Adrenal gland (tissue), 12 donors: ENCODE measurements around the gene CDC6. TPM values are rescaled to one million over a fixed set of nuclear protein-coding genes. Genes with fewer than 3 reads are reported as not detected.
A peak's percentile ranks its signal among the peaks of the same experiment; 100 is the strongest.

Source experiments
- DNase-seq, 7 donors: peaks; one replicate each; pipeline ENCODE4 v3.0.0-alpha.2; 2019 to 2020
- H3K27ac ChIP-seq, 5 donors: fragments of 200-600 bp; sonication (generic) in 4 of 5; 1 replicate in 3 of 5; 2 replicates in 2 of 5; pipeline versions ENCODE4 v1.5.1 to v1.8.0; 2016 to 2020; ENCODE audit warnings: mild to moderate bottlenecking in 1 of 5
- H3K27me3 ChIP-seq: fragments of 200-600 bp; 2 replicates; pipeline ENCODE4 v1.8.0; 2021
- H3K36me3 ChIP-seq, 2 donors: fragments of 200-600 bp; replicated peaks in 1 of 2; 1 replicate in 1 of 2; 2 replicates in 1 of 2; pipeline versions ENCODE4 v1.5.1 to v1.8.0; 2018 to 2022
- H3K4me1 ChIP-seq, 2 donors: fragments of 200-600 bp; replicated peaks in 1 of 2; 1 replicate in 1 of 2; 2 replicates in 1 of 2; pipeline versions ENCODE4 v1.5.1 to v1.8.0; 2018 to 2021
- H3K4me3 ChIP-seq, 4 donors: fragments of 200-600 bp; sonication (generic) in 3 of 4; one replicate each; pipeline ENCODE4 v1.5.1; 2016 to 2018
- H3K9me3 ChIP-seq, 3 donors: fragments of 200-600 bp; sonication (generic) in 1 of 3; replicated peaks in 1 of 3; 1 replicate in 2 of 3; 2 replicates in 1 of 3; pipeline versions ENCODE4 v1.5.1 to v1.8.0; 2016 to 2021
- CTCF ChIP-seq, 6 experiments: fragments of 450-650 bp in 4 of 6; fragments of 200-600 bp in 2 of 6; sonication (generic) in 1 of 6; IDR thresholded peaks; 1 replicate in 5 of 6; 2 replicates in 1 of 6; pipeline versions ENCODE4 v1.5.1 to v1.8.0; 2016 to 2021; ENCODE audit warnings: antibody characterized with exemption in 6 of 6, mild to moderate bottlenecking in 2 of 6, moderate library complexity in 1 of 6
- POLR2A ChIP-seq, 2 donors: fragments of 450-650 bp; IDR thresholded peaks; one replicate each; pipeline ENCODE4 v1.6.1; 2017; ENCODE audit warnings: antibody characterized with exemption in 2 of 2, mild to moderate bottlenecking in 2 of 2, moderate library complexity in 1 of 2
- WGBS, 4 donors: extraction: QIAGEN DNeasy Blood & Tissue Kit in 2 of 4; methylation state at CpG; one replicate each; pipeline versions ENCODE4 v1.1.5 to v1.1.7; 2013 to 2017; 5-methylcytosine and 5-hydroxymethylcytosine counted together
- intact Hi-C, 2 donors: fragments of 100-400 bp; cut with DNase I; formaldehyde crosslinking; loops; one replicate each; pipeline versions ENCODE4 v1.14.1 to v1.15.0; 2022 to 2023
- polyA plus RNA-seq, 3 donors: library from polyadenylated mRNA; stranded (reverse); fragments of 200-250 nt in 2 of 3; fragments of 350-450 nt in 1 of 3; fragmentation: Illumina TruSeq in 1 of 3; extraction: RNeasy Lipid Tissue Mini Kit (QIAGEN cat#74804) in 1 of 3; gene quantifications; one replicate each; pipeline ENCODE4 v1.2.3, GENCODE V29; 2013 to 2014
- total RNA-seq, 9 donors: library from RNA; depleted of rRNA in 4 of 9; stranded (reverse); fragments of >200 nt in 4 of 9; fragments of 120-200 nt in 1 of 9; fragmentation: NEBNext Ultra II Directional in 1 of 9; extraction: Animal tissue kit (Norgen Biotek cat#: 25700) in 1 of 9; gene quantifications; one replicate each; pipeline versions ENCODE4 v1.1.0 to v1.2.4, GENCODE V29; 2013 to 2023
- donor health status: healthy with polysubstance abuse.
- donor health status: Bipolar disorder and iron deficiency.
- donor health status: DM: yes; HTN: yes; CAD: no.
- donor health status: DM: no; HTN: no; CAD: no.
- donor health status: DM: no; HTN: no; CAD: no.
- donor health status: DM: yes; HTN: yes; CAD: no.

CDC6 gene
- total and polyA plus RNA-seq, 12 donors, result 0.69 to 31.3 (median 2.5) TPM

DNA sequence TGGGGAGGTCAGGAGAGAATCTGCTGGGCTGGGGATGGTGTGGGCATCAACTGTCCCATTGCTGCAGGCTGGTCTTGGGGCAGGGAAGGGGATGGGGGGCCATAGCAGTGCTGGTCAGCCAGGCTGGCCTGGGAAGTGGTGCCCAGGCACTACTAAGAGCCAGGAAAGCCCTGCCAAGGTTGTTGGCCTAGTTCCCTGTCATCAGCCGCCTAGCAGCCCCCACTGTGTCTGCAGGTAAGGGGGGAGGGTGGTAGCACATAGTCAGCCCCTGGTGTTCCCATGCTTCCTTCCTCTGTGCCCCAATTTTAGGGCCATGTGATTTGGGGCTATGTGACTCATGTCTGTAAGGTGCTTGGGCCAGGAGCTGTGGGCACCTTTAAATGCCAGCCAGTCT lies 59.1 kb downstream of the CDC6 start:
- no peak overlapping the region for H3K4me3 ChIP-seq
- H3K9me3 ChIP-seq, result no peaks in the 10 kb centered on the region
- H3K27me3 ChIP-seq, result no peaks in the 10 kb centered on the region
- peak overlapping the region in 4 of 5 donors; percentile 66 to 100 (median 90) for H3K27ac ChIP-seq
- H3K36me3 ChIP-seq, result peaks cover 0 to 11% of the 10 kb centered on the region in 2 donors
- TF ChIP-seq CTCF (IDR thresholded peaks at IDR 0.05) (no peak), POLR2A (IDR thresholded peaks at IDR 0.05) (no peak)
- H3K4me1 ChIP-seq, result peaks cover 50 to 67% of the 10 kb centered on the region in 2 donors
- DNase-seq, result peak in 2 of 7 donors; percentile 25 to 37
- WGBS, 4 donors, result 25 to 41% methylated on average over 1 of the region's 1 CpG; no CpG with 5 or more reads in 2 of the 4 donors
- intact Hi-C loops, result no loop called here

DNA sequence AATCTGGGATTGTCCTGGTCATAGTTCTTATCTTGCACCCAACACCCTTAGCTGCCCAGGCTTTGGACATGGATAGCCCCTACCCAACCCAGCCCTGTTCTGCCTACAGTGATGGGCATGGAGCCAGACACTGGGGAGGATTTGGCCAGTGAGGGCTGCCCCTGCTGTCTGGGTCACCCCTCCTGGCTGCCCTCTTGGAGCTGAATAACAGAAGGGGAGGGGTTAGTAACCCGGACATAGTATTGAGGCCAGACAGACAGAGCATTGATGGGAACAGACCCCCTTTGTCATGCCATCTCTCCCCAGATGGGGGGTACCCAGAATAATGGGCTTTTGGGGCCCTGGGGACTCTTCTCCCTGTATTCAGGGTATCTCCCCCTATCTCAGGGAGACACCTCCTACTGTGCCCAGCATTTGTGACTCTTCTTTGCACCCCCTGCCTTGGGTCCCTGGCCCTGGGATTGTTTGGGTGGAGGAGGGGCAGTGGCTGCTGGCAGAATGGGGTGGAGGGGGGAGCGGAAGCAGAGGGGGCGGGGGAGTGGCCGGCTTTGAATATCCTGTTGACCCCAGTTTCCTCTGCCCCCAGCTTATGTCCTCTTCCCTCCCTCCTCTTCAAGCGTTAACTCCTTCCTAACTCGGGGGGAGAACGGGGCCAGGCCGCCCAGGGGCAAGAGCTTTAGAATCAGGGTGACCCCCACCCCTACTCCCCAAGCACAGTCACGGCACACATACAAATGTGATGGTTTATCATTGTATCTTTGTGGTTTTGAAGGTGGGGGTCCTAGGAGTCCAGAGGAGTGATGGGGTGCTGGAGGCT lies 59.8 kb downstream of the CDC6 start:
- peak overlapping the region in 3 of 5 donors; percentile 29 to 100 (median 90) for H3K27ac ChIP-seq
- intact Hi-C loops, result no loop called here
- 47 to 63% (median 52%) methylated on average over 8 to 9 of the region's 9 CpGs for WGBS, 4 donors
- no peaks in the 10 kb centered on the region for H3K27me3 ChIP-seq
- peak overlapping the region in 1 of 4 donors; percentile 12 for H3K4me3 ChIP-seq
- H3K9me3 ChIP-seq, result no peaks in the 10 kb centered on the region
- TF ChIP-seq CTCF (IDR thresholded peaks at IDR 0.05), result no peak
- TF ChIP-seq POLR2A (IDR thresholded peaks at IDR 0.05), result no peak
- peaks cover 0 to 19% of the 10 kb centered on the region in 2 donors for H3K36me3 ChIP-seq
- DNase-seq, result peak in 3 of 7 donors; percentile 48 to 66 (median 52)
- peaks cover 57 to 74% of the 10 kb centered on the region in 2 donors for H3K4me1 ChIP-seq

DNA sequence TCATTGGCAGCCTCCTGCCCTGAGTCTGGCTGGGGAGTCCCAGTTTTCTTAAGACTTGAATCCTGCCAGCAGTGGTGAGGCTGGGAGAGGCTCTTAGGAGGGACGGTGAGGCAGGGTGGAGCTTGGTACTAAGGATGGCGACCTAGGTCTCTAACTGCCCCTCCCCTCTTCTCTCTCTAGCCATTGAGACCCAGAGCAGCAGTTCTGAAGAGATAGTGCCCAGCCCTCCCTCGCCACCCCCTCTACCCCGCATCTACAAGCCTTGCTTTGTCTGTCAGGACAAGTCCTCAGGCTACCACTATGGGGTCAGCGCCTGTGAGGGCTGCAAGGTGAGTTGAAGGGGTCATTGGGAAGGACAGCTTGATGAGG lies 60.4 kb downstream of the CDC6 start:
- 39 to 59% (median 57%) methylated on average over 4 to 5 of the region's 5 CpGs for WGBS, 4 donors
- Histone ChIP-seq H3K4me3 (peak overlapping the region in 1 of 4 donors; percentile 12), H3K4me1 (peaks cover 57 to 78% of the 10 kb centered on the region in 2 donors), H3K36me3 (peaks cover 0 to 25% of the 10 kb centered on the region in 2 donors), H3K9me3 (no peaks in the 10 kb centered on the region), H3K27ac (peak overlapping the region in 4 of 5 donors; percentile 19 to 100 (median 60)), H3K27me3 (no peaks in the 10 kb centered on the region)
- peak in 2 of 7 donors; percentile 21 to 58 for DNase-seq
- TF ChIP-seq CTCF (IDR thresholded peaks at IDR 0.05) (no peak), POLR2A (IDR thresholded peaks at IDR 0.05) (no peak)
- intact Hi-C loops, result no loop called here

- no peak overlapping the region for H3K4me3 ChIP-seq
These were observed 61.1 kb downstream of the CDC6 start for GRCh38 chr17:40348562-40349476.

More at GRCh38 chr17:40348562-40349476, 61.1 kb downstream of the CDC6 start:
- Histone ChIP-seq H3K36me3 (peaks cover 0 to 28% of the 10 kb centered on the region in 2 donors), H3K9me3 (no peaks in the 10 kb centered on the region), H3K4me1 (peaks cover 57 to 74% of the 10 kb centered on the region in 2 donors), H3K27ac (peak overlapping the region in 4 of 5 donors; percentile 19 to 100 (median 63)), H3K27me3 (no peaks in the 10 kb centered on the region)
- intact Hi-C loops, result no loop called here
- DNase-seq, result peak; percentile 81 to 94 (median 87)
- TF ChIP-seq POLR2A (IDR thresholded peaks at IDR 0.05) (no peak), CTCF (IDR thresholded peaks at IDR 0.05) (no peak)
- 42 to 49% (median 45%) methylated on average over 12 to 17 of the region's 17 CpGs for WGBS, 4 donors
